K562 (cell line): Measurements from ENCODE around the gene NRN1L. TPM values are rescaled to one million over a fixed set of nuclear protein-coding genes. Genes with fewer than 3 reads are reported as not detected.

Experiments
- ARHGAP35 ChIP-seq: fragments of 450-650 bp; IDR thresholded peaks from 2 replicates; pipeline ENCODE4 v1.6.1; 2018; ENCODE audit not compliant: partially characterized antibody
- CTCFL ChIP-seq: IDR thresholded peaks from 2 replicates; pipeline ENCODE4 v1.6.1; 2011; ENCODE audit warnings: borderline replicate concordance, low read depth, mild to moderate bottlenecking, moderate library complexity, low read length; ENCODE audit not compliant: insufficient read depth, poor library complexity, severe bottlenecking
- EHMT2 ChIP-seq: fragments of 450-650 bp; IDR thresholded peaks from 2 replicates; pipeline ENCODE4 v1.6.1; 2018; ENCODE audit warnings: antibody characterized with exemption
- ESRRA ChIP-seq: fragments of 450-650 bp; IDR thresholded peaks from 2 replicates; pipeline ENCODE4 v1.6.1; 2014; ENCODE audit warnings: low read depth, mild to moderate bottlenecking, moderate library complexity, borderline replicate concordance
- ESRRB ChIP-seq: fragments of 250-450 bp; sonication (Bioruptor Pico); IDR thresholded peaks from 2 replicates; pipeline ENCODE4 v1.5.0; 2020; ENCODE audit warnings: mild to moderate bottlenecking, moderate library complexity, borderline replicate concordance
- FIP1L1 ChIP-seq: fragments of 200-400 bp; formaldehyde crosslinking; IDR thresholded peaks from 2 replicates; pipeline ENCODE4 v1.6.1; 2018; ENCODE audit warnings: mild to moderate bottlenecking, low read depth, low read length; ENCODE audit not compliant: poor library complexity, severe bottlenecking
- KDM1A ChIP-seq, 2 experiments: fragments of 450-650 bp; IDR thresholded peaks; 2 replicates each; pipeline ENCODE4 v1.6.1; 2016; ENCODE audit warnings: mild to moderate bottlenecking in 2 of 2
- KLF6 ChIP-seq: fragments of 250-450 bp; sonication (Bioruptor Pico); IDR thresholded peaks from 2 replicates; pipeline ENCODE4 v1.4.0; 2020; ENCODE audit warnings: mild to moderate bottlenecking, moderate library complexity, borderline replicate concordance
- L3MBTL2 ChIP-seq: fragments of 450-650 bp; IDR thresholded peaks from 2 replicates; pipeline ENCODE4 v1.6.1; 2016; ENCODE audit warnings: mild to moderate bottlenecking, moderate library complexity
- MAX ChIP-seq: sonication (generic); formaldehyde crosslinking; IDR thresholded peaks from 2 replicates; pipeline ENCODE4 v1.9.0; 2022; ENCODE audit warnings: mild to moderate bottlenecking, missing genetic modification reagents
- PCBP2 ChIP-seq: fragments of 200-400 bp; formaldehyde crosslinking; IDR thresholded peaks from 2 replicates; pipeline ENCODE4 v1.6.1; 2018; ENCODE audit warnings: low read length, low read depth, mild to moderate bottlenecking, moderate library complexity; ENCODE audit not compliant: poor library complexity, severe bottlenecking
- POLR2A ChIP-seq: fragments of 450-650 bp; conservative IDR thresholded peaks from 2 replicates; pipeline ENCODE4 v1.6.1; 2016
- POLR2B ChIP-seq: fragments of 450-650 bp; IDR thresholded peaks from 2 replicates; pipeline ENCODE4 v1.6.1; 2018; ENCODE audit warnings: low read depth; ENCODE audit not compliant: partially characterized antibody
- SUPT5H ChIP-seq: fragments of 450-650 bp; IDR thresholded peaks from 2 replicates; pipeline ENCODE4 v1.6.1; 2016
- TBP ChIP-seq: optimal IDR thresholded peaks from 2 replicates; pipeline ENCODE3; 2011; ENCODE audit warnings: low read depth, low read length, improper control_type of control experiment
- ZNF318 ChIP-seq, 2 experiments: fragments of 450-650 bp; IDR thresholded peaks; 2 replicates each; pipeline ENCODE4 v1.6.1; 2016; ENCODE audit warnings: mild to moderate bottlenecking in 2 of 2, borderline replicate concordance in 1 of 2, low read depth in 1 of 2, moderate library complexity in 1 of 2
- polyA plus RNA-seq, 8 experiments: library from polyadenylated mRNA; depleted of rRNA in 4 of 8; stranded (reverse) in 5 of 8; unstranded in 3 of 8; fragments of >200 nt; fragmentation: Nextera tagmentation in 2 of 8; fragmentation: Illumina TruSeq in 1 of 8; extraction: Ambion mirVana in 2 of 8; extraction: Trizol in 1 of 8; gene quantifications; 2 replicates each; pipeline versions ENCODE4 v1.2.1 to v1.2.3, GENCODE V29; 2011 to 2014; ENCODE audit warnings: inconsistent platforms in 1 of 8, missing spikeins in 1 of 8
- total RNA-seq, 7 experiments: library from RNA; depleted of rRNA in 6 of 7; stranded (reverse); fragments of >200 nt in 6 of 7; fragmentation: Illumina TruSeq in 2 of 7; extraction: Trizol in 2 of 7; gene quantifications; 2 replicates each; pipeline versions ENCODE4 v1.2.1 to v1.2.3, GENCODE V29; 2011 to 2021; ENCODE audit warnings: low replicate concordance in 1 of 7

Gene NRN1L
- total and polyA plus RNA-seq, 9 of the 15 experiments (the other 6 are each of a cell fraction or from before 2014, with no cell fraction given), result 0.22 to 0.86 (median 0.61) TPM; not detected in 5

GRCh38 chr16:67847064-67847861, 37.4 kb upstream of the NRN1L start, which contains the start of gene CENPT (continued):
- no peak for TF ChIP-seq ESRRA
- no peak for TF ChIP-seq L3MBTL2
- TF ChIP-seq EHMT2, result no peak
- peak in 1 of 2 experiments; percentile 25; a peak in 1 of 4 replicates for TF ChIP-seq KDM1A (IDR thresholded peaks at IDR 0.05)
- TF ChIP-seq POLR2B, result no peak
- TF ChIP-seq ARHGAP35, result no peak
- no peak for TF ChIP-seq TBP
- TF ChIP-seq ESRRB (CRISPR knock-in tag), result no peak
- peak; percentile 32 for TF ChIP-seq POLR2A
- TF ChIP-seq PCBP2, result no peak
- no peak for TF ChIP-seq CTCFL
- peak; percentile 28; the same call in 1 of the 2 replicates for TF ChIP-seq SUPT5H
- TF ChIP-seq ZNF318 (IDR thresholded peaks at IDR 0.05; ENCODE audit: borderline replicate concordance in 1 of 2, low read depth in 1 of 2), result no peak
- TF ChIP-seq FIP1L1, result peak; percentile 36
- TF ChIP-seq KLF6, result no peak
- 0 out of 2 replicates have a peak, but pooled peaks have one; percentile 1 for TF ChIP-seq MAX (CRISPR knock-in tag)
